PC-3 (cell line): ENCODE measurements around the gene CCDC30.

Source experiments
- EZH2 ChIP-seq: fragments of 300-600 bp; sonication (generic); IDR thresholded peaks from one replicate; pipeline ENCODE4 v1.6.1; 2017; ENCODE audit warnings: antibody characterized with exemption, mild to moderate bottlenecking, low read length; ENCODE audit not compliant: unreplicated experiment
- TF ChIP-seq, protein P1 (sequence below): fragments of 300-600 bp; sonication (generic); conservative IDR thresholded peaks from 2 replicates; pipeline ENCODE4 v1.5.1; 2017; ENCODE audit warnings: antibody characterized with exemption, low read depth, mild to moderate bottlenecking, low read length

DNA sequence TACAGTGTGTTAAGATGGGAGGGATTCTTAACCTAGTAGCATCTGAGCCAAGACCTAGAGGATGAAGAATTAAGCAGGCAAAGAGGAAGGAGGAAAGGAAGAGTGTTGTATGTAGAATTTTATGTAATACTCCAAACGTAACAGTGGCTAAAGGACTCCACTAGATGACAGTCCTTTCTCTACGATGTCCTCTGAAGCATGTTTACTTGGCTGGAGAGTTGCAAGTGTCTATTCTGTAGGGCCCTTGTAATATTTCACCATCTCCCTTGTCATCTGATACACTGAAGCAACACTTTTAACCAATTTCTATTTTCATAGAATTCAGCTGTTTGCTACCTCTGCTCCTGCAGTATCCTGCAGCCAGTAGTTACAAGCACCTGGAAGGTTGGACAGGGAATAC is 217.0 kb downstream of the CCDC30 start:
- TF ChIP-seq, protein P1, sequence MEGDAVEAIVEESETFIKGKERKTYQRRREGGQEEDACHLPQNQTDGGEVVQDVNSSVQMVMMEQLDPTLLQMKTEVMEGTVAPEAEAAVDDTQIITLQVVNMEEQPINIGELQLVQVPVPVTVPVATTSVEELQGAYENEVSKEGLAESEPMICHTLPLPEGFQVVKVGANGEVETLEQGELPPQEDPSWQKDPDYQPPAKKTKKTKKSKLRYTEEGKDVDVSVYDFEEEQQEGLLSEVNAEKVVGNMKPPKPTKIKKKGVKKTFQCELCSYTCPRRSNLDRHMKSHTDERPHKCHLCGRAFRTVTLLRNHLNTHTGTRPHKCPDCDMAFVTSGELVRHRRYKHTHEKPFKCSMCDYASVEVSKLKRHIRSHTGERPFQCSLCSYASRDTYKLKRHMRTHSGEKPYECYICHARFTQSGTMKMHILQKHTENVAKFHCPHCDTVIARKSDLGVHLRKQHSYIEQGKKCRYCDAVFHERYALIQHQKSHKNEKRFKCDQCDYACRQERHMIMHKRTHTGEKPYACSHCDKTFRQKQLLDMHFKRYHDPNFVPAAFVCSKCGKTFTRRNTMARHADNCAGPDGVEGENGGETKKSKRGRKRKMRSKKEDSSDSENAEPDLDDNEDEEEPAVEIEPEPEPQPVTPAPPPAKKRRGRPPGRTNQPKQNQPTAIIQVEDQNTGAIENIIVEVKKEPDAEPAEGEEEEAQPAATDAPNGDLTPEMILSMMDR: no peak
- no peak for TF ChIP-seq EZH2
